Measurements from ENCODE around the gene SEMA6D.

The SEMA6D gene

DNA sequence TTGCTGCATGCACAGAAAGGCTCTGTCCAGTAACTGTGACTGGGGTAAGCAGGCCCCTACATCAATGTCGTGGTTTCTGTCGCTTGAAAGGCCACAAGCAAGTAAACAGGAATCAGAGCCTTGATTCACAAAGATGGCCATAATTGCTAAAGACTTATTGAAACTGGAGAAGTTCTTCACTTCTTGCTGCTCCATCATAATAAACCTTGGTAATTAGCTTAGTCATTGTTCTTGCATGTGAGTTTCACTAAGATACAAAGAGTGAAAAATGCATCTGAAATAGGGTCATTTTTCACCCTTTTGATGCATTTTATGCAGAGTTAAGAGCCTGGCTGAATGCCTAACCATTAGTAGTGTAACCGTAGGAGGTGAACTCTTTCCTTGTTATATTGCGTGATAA is 3.2 kb downstream of the SEMA6D start:
- no peak for DNase-seq
- Histone ChIP-seq H3K9me3 (no peaks in the 10 kb centered on the region), H3K36me3 (no peaks in the 10 kb centered on the region), H3K27me3 (no peaks in the 10 kb centered on the region), H3K4me1 (no peaks in the 10 kb centered on the region), H3K4me3 (ENCODE audit: low read depth, low read length) (no peak overlapping the region)
- TF ChIP-seq, protein P1, sequence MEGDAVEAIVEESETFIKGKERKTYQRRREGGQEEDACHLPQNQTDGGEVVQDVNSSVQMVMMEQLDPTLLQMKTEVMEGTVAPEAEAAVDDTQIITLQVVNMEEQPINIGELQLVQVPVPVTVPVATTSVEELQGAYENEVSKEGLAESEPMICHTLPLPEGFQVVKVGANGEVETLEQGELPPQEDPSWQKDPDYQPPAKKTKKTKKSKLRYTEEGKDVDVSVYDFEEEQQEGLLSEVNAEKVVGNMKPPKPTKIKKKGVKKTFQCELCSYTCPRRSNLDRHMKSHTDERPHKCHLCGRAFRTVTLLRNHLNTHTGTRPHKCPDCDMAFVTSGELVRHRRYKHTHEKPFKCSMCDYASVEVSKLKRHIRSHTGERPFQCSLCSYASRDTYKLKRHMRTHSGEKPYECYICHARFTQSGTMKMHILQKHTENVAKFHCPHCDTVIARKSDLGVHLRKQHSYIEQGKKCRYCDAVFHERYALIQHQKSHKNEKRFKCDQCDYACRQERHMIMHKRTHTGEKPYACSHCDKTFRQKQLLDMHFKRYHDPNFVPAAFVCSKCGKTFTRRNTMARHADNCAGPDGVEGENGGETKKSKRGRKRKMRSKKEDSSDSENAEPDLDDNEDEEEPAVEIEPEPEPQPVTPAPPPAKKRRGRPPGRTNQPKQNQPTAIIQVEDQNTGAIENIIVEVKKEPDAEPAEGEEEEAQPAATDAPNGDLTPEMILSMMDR (IDR thresholded peaks at IDR 0.05; ENCODE audit: low read depth, low read length) = no peak

GRCh38 chr15:47721676-47722075 is 4.4 kb downstream of the SEMA6D start:
- Histone ChIP-seq H3K36me3 (no peaks in the 10 kb centered on the region), H3K4me1 (no peaks in the 10 kb centered on the region), H3K9me3 (no peaks in the 10 kb centered on the region), H3K27me3 (no peaks in the 10 kb centered on the region), H3K4me3 (ENCODE audit: low read depth, low read length) (no peak overlapping the region)
- DNase-seq = no peak
- TF ChIP-seq, protein P1 (IDR thresholded peaks at IDR 0.05; ENCODE audit: low read depth, low read length) = no peak

- TF ChIP-seq, protein P1 (IDR thresholded peaks at IDR 0.05; ENCODE audit: low read depth, low read length) = no peak
- Histone ChIP-seq H3K36me3 (no peaks in the 10 kb centered on the region), H3K27me3 (no peaks in the 10 kb centered on the region), H3K4me3 (ENCODE audit: low read depth, low read length) (no peak overlapping the region), H3K4me1 (peaks cover 10% of the 10 kb centered on the region), H3K9me3 (no peaks in the 10 kb centered on the region)
- DNase-seq = no peak
These were observed 7.0 kb downstream of the SEMA6D start for GRCh38 chr15:47724346-47724745.

DNA sequence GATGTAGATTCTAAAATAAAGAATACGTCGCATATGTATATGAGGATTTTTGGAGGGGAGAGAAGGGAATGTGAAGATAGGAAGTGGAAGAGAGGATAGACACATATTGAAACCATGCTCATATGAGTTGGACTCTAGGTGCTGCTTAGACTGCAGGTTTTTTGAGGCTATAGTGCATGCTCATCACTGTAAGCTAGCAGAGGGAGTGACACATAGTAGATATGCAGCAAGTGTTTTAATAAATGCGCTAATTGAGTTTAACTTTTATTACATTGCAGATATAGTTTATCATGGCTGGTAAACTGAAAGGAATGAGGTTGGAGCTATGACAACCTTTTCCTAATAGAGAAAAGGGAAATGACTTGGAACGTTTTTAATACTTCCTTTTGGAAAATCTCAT is 7.7 kb downstream of the SEMA6D start:
- H3K36me3 ChIP-seq = no peaks in the 10 kb centered on the region
- no peaks in the 10 kb centered on the region for H3K27me3 ChIP-seq
- TF ChIP-seq, protein P1 (IDR thresholded peaks at IDR 0.05; ENCODE audit: low read depth, low read length) = no peak
- H3K9me3 ChIP-seq = no peaks in the 10 kb centered on the region
- peaks cover 10% of the 10 kb centered on the region for H3K4me1 ChIP-seq
- H3K4me3 ChIP-seq (ENCODE audit: low read depth, low read length) = no peak overlapping the region
- no peak for DNase-seq

DNA sequence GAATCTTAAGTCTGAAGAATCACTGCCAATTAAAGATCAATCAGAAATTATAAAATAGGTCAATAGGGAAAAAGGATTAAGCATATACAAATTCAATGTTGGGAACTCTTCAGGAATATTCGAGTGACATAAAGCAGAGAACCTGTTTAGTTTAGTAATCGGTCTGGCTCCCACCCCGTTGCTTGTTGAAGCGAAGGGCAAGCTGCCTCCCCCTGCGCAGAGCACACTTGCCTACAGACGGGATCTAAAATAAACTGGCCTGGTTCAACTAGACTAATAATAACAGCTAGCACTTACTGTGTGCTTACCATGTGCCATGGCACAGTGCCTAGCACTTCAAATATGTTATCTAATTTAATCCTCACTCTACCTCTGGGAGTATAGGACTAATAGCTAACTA is 8.6 kb downstream of the SEMA6D start:
- no peak for DNase-seq
- TF ChIP-seq, protein P1 (IDR thresholded peaks at IDR 0.05; ENCODE audit: low read depth, low read length) = no peak
- no peak overlapping the region for H3K4me3 ChIP-seq (ENCODE audit: low read depth, low read length)
- no peaks in the 10 kb centered on the region for H3K9me3 ChIP-seq
- H3K4me1 ChIP-seq = peaks cover 10% of the 10 kb centered on the region
- no peaks in the 10 kb centered on the region for H3K27me3 ChIP-seq
- no peaks in the 10 kb centered on the region for H3K36me3 ChIP-seq

DNA sequence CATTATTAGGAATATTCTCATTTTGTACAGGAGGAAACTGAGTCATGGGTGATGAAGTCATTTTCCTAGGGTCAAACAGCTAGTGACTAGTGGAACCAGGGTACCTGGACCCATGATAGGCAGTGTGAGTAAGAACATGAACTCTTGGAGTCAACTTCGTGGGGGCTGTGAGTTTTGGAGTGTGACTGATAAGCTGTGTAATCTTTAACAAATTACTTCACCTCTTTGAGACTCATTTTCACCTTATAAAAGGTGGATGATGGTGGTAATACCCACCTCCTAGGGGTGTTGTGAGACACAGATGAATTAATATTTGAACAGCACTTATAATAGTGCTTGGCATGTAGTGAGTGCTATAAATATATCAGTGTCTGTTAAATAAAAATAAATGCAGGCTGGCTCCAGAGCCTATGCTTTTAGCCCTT is 9.1 kb downstream of the SEMA6D start:
- H3K4me1 ChIP-seq = peaks cover 10% of the 10 kb centered on the region
- H3K9me3 ChIP-seq = no peaks in the 10 kb centered on the region
- H3K36me3 ChIP-seq = no peaks in the 10 kb centered on the region
- no peaks in the 10 kb centered on the region for H3K27me3 ChIP-seq
- H3K4me3 ChIP-seq (ENCODE audit: low read depth, low read length) = no peak overlapping the region
- DNase-seq = no peak
- TF ChIP-seq, protein P1 (IDR thresholded peaks at IDR 0.05; ENCODE audit: low read depth, low read length) = no peak
